Measurements from ENCODE around the gene LEKR1.

The LEKR1 gene

DNA sequence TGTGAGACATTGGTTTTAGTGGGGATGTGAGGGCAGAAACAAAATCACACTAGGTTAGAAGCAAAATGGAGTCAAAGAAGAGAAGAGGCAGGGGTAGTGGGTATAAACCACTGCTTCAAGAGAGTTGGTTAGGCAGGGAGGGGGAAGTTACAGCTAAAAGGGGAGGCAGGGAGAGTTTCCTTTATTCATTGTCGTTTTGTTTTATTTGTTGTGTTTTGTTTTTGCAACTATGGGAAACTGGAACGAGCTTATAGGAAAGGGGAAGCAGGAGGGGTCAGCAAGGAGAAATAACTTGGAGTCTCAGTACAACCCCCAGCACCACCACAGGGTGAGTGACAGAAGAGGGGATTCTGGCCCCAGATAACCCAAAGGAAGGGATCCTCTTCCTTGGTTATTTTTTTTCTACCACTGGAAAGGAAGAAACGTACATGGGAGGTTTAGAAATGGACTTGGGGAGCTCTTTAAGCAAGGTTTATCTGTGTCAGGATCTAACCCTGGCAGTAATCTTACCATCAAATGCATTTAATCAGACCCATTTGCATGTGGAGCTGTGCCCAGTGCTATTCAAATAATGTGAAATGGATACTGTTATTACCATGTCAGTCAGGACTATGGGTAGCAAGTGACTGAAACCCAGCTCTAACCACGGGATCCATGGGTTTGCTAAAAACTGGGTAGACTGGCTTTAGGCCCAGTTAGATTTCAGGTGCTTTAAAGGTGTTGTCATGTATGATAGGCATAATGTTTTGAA is 265.1 kb downstream of the LEKR1 start:
- no peaks in the 10 kb centered on the region for H3K9me3 ChIP-seq (ENCODE audit: control insufficient read depth, insufficient read depth, low read depth, low read length)
- ChIA-PET CTCF (interaction anchor here (0.9 kb wide), 1 partner anchor 581 kb away, joined by 4 read pairs; no protein-coding TSS in a partner anchor), POLR2A (no interaction called here)
- H3K4me3 ChIP-seq (ENCODE audit: low read depth, low read length) = no peak overlapping the region
- H3K36me3 ChIP-seq (ENCODE audit: control insufficient read depth in 2 of 2, insufficient read depth in 1 of 2, low read length in 2 of 2) = no peaks in the 10 kb centered on the region
- H3K27ac ChIP-seq (ENCODE audit: extremely low read depth, low read depth, low read length) = no peak overlapping the region
- TF ChIP-seq SP7 (tag by site-specific recombination; IDR thresholded peaks at IDR 0.05) (peak; percentile 51), ZIC2 (tag by site-specific recombination; IDR thresholded peaks at IDR 0.05) (no peak)
- peaks cover 3% of the 10 kb centered on the region; the same call in 1 of the 2 replicates for H3K4me1 ChIP-seq (ENCODE audit: control insufficient read depth, insufficient read depth, low read length)

DNA sequence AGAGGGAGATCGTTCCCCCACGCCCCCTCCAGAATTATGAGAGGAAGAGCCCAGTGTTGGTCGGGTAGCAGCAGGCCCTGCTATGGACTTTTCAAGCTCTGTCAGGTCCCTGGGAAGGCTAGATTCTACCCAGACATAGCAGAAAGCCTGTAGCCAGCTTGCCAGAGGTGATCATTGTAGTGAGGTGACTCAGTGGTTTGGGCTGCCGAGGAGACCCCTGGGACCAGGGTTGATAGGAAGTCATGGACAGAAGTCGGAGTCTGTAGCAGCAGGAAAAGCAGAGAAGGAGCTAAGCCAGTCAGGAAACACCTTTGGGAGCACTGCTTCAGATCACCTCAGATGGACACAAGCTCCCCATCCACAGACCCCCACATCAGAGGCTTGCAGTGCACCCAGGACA is 266.1 kb downstream of the LEKR1 start:
- Histone ChIP-seq H3K4me1 (ENCODE audit: control insufficient read depth, insufficient read depth, low read length) (peaks cover 3% of the 10 kb centered on the region; the same call in 1 of the 2 replicates), H3K27ac (ENCODE audit: extremely low read depth, low read depth, low read length) (no peak overlapping the region), H3K4me3 (ENCODE audit: low read depth, low read length) (no peak overlapping the region), H3K9me3 (ENCODE audit: control insufficient read depth, insufficient read depth, low read depth, low read length) (no peaks in the 10 kb centered on the region), H3K36me3 (ENCODE audit: control insufficient read depth in 2 of 2, insufficient read depth in 1 of 2, low read length in 2 of 2) (no peaks in the 10 kb centered on the region)
- TF ChIP-seq ZNF837 (tag by site-specific recombination; IDR thresholded peaks at IDR 0.05) (no peak), ZNF530 (tag by site-specific recombination; IDR thresholded peaks at IDR 0.05; ENCODE audit: low read depth) (no peak), ZNF280D (tag by site-specific recombination; IDR thresholded peaks at IDR 0.05) (no peak), SCRT2 (tag by site-specific recombination; IDR thresholded peaks at IDR 0.05) (no peak), ZNF654 (tag by site-specific recombination; IDR thresholded peaks at IDR 0.05; ENCODE audit: low read depth) (no peak), ZNF626 (tag by site-specific recombination; IDR thresholded peaks at IDR 0.05) (no peak), ZBTB10 (tag by site-specific recombination; IDR thresholded peaks at IDR 0.05) (no peak), ZNF623 (tag by site-specific recombination; IDR thresholded peaks at IDR 0.05) (no peak), SP7 (tag by site-specific recombination; IDR thresholded peaks at IDR 0.05) (no peak), ZNF529 (tag by site-specific recombination; IDR thresholded peaks at IDR 0.05; ENCODE audit: insufficient replicate concordance) (no peak), ZNF335 (tag by site-specific recombination; conservative IDR thresholded peaks at IDR 0.05) (no peak), ZNF830 (tag by site-specific recombination; IDR thresholded peaks at IDR 0.05; ENCODE audit: low read depth) (no peak), ZNF302 (tag by site-specific recombination; IDR thresholded peaks at IDR 0.05; ENCODE audit: low read depth) (no peak), SCRT1 (tag by site-specific recombination; IDR thresholded peaks at IDR 0.05; ENCODE audit: borderline replicate concordance) (no peak), ZNF169 (tag by site-specific recombination; IDR thresholded peaks at IDR 0.05) (no peak), ZSCAN23 (tag by site-specific recombination; IDR thresholded peaks at IDR 0.05) (no peak)
- TF ChIP-seq, protein P1, sequence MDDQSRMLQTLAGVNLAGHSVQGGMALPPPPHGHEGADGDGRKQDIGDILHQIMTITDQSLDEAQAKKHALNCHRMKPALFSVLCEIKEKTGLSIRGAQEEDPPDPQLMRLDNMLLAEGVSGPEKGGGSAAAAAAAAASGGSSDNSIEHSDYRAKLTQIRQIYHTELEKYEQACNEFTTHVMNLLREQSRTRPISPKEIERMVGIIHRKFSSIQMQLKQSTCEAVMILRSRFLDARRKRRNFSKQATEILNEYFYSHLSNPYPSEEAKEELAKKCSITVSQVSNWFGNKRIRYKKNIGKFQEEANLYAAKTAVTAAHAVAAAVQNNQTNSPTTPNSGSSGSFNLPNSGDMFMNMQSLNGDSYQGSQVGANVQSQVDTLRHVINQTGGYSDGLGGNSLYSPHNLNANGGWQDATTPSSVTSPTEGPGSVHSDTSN (CRISPR knock-in tag; IDR thresholded peaks at IDR 0.05) = no peak
- CTCF ChIA-PET = interaction anchor here (0.9 kb wide), 1 partner anchor 582 kb away, joined by 4 read pairs; no protein-coding TSS in a partner anchor
- POLR2A ChIA-PET = no interaction called here
